Heart left ventricle (tissue), 16 donors: ENCODE data around the gene MEST. TPM values are rescaled to one million over a fixed set of nuclear protein-coding genes. Genes with fewer than 3 reads are reported as not detected.
A peak's percentile ranks its signal among the peaks of the same experiment; 100 is the strongest.

ENCODE experiments used
- ATAC-seq, 4 donors: fragments of 200-7000 bp; cut with Tn5 transposase; one replicate each; pipeline ENCODE4 v1.9.1; 2020 to 2022; ENCODE audit warnings: moderate library complexity in 4 of 4, mild to moderate bottlenecking in 3 of 4, moderate number of reproducible peaks in 1 of 4
- DNase-seq, 5 donors: peaks; one replicate each; pipeline ENCODE4 v3.0.0-alpha.2; 2020
- H3K27ac ChIP-seq, 12 donors: fragments of 200-600 bp; sonication (generic) in 4 of 12; one replicate each; pipeline versions ENCODE4 v1.5.0 to v1.8.0; 2016 to 2022; ENCODE audit warnings: mild to moderate bottlenecking in 2 of 12
- H3K27me3 ChIP-seq, 9 donors: fragments of 200-600 bp; sonication (generic) in 2 of 9; one replicate each; pipeline versions ENCODE4 v1.5.1 to v1.8.0; 2016 to 2022; ENCODE audit warnings: mild to moderate bottlenecking in 3 of 9
- H3K36me3 ChIP-seq, 9 donors: fragments of 200-600 bp; sonication (generic) in 2 of 9; one replicate each; pipeline versions ENCODE4 v1.5.0 to v1.8.0; 2018 to 2022; ENCODE audit warnings: mild to moderate bottlenecking in 2 of 9
- H3K4me1 ChIP-seq, 12 donors: fragments of 200-600 bp; sonication (generic) in 4 of 12; one replicate each; pipeline versions ENCODE4 v1.5.0 to v1.8.0; 2016 to 2022; ENCODE audit warnings: mild to moderate bottlenecking in 3 of 12
- H3K4me3 ChIP-seq, 12 donors: fragments of 200-600 bp; sonication (generic) in 4 of 12; one replicate each; pipeline versions ENCODE4 v1.5.0 to v1.8.0; 2017 to 2022; ENCODE audit warnings: mild to moderate bottlenecking in 9 of 12, moderate library complexity in 4 of 12
- H3K9me3 ChIP-seq, 12 donors: fragments of 200-600 bp; sonication (generic) in 4 of 12; one replicate each; pipeline versions ENCODE4 v1.5.0 to v1.8.0; 2016 to 2022; ENCODE audit warnings: mild to moderate bottlenecking in 1 of 12
- CTCF ChIP-seq, 12 donors: fragments of 200-600 bp; sonication (generic) in 4 of 12; IDR thresholded peaks; one replicate each; pipeline versions ENCODE4 v1.5.0 to v1.8.0; 2018 to 2022; ENCODE audit warnings: antibody characterized with exemption in 12 of 12, mild to moderate bottlenecking in 5 of 12
- POLR2A ChIP-seq, 2 donors: fragments of 450-650 bp; IDR thresholded peaks; one replicate each; pipeline ENCODE4 v1.6.1; 2017; ENCODE audit warnings: antibody characterized with exemption in 2 of 2, mild to moderate bottlenecking in 2 of 2, moderate library complexity in 2 of 2
- WGBS, 4 donors: extraction: QIAGEN DNeasy Blood & Tissue Kit in 2 of 4; methylation state at CpG; one replicate each; pipeline versions ENCODE4 v1.1.5 to v1.1.7; 2013 to 2018; 5-methylcytosine and 5-hydroxymethylcytosine counted together
- intact Hi-C, 10 donors: fragments of 100-400 bp; cut with DNase I; formaldehyde crosslinking; loops; one replicate each; pipeline versions ENCODE4 v1.11.1 to v1.14.2; 2022
- microRNA counts, 2 donors: library from miRNA; unstranded; fragments of <30 nt; microRNA quantifications; one replicate each; lab custom pipeline; 2016
- microRNA-seq, 4 donors: library from miRNA; unstranded; fragments of <30 nt; microRNA quantifications; one replicate each; pipeline versions ENCODE4 to v1.2.0, GENCODE V29; 2017 to 2020
- polyA plus RNA-seq, 2 donors: library from polyadenylated mRNA; stranded (reverse); fragments of 200-250 nt; gene quantifications; one replicate each; pipeline ENCODE4 v1.2.3, GENCODE V29; 2013
- total RNA-seq, 9 donors: library from RNA; depleted of rRNA in 2 of 9; stranded (reverse); fragments of >200 nt in 2 of 9; fragmentation: NEBNext Ultra II Directional in 3 of 9; extraction: Animal tissue kit (Norgen Biotek cat#: 25700) in 3 of 9; gene quantifications; one replicate each; pipeline versions ENCODE4 v1.1.0 to v1.2.4, GENCODE V29; 2016 to 2023
- donor health status: ischemic (EF 13 %, LVEDD 7.1; RV severe dilation, severe dysfunction).
- donor health status: healthy with polysubstance abuse.
- donor health status: DM: no; HTN: yes; CAD: no.
- donor health status: DM: no; HTN: no; CAD: no.
- donor health status: ischemic (EF 25% LVEDD 6.9; RV normal size, moderate dysfunction).
- donor health status: ischemic (EF 25% LVEDD 5.7; RV mildly dilated, moderate dysfunction).
- donor health status: healthy.
- donor health status: DM: yes; HTN: yes; CAD: no.
- donor health status: ischemic (EF 35%, LVEDD 5.7; RV mildly dilated, moderate dysfunction).
- donor health status: nonischemic (EF 11% LVEDD 7.7; RV severe dilation, severe dysfunction).
- donor health status: DM: yes; HTN: yes; CAD: no.
- donor health status: PGD.
- donor health status: ischemic (EF 29% LVEDD 5.4; RV normal size, mild dysfunction).
- donor health status: nonischemic (EF 23%, LVEDD 6.1; RV moderate dilation, normal function).

Gene MEST
- total and polyA plus RNA-seq, 11 donors, result 0.79 to 46.0 (median 4.2) TPM

GRCh38 chr7:130543487-130544010, 51.7 kb downstream of the MEST start:
- no peaks in the 10 kb centered on the region for H3K9me3 ChIP-seq
- intact Hi-C loops, result no loop called here
- DNase-seq (no peak), ATAC-seq (no peak)
- H3K27ac ChIP-seq, result peak overlapping the region in 1 of 12 donors; percentile 34
- no peaks in the 10 kb centered on the region for H3K4me1 ChIP-seq
- no peaks in the 10 kb centered on the region for H3K27me3 ChIP-seq
- WGBS, 4 donors, result 84 to 89% (median 87%) methylated on average over 2 of the region's 2 CpGs
- peaks cover 0 to 44% (median 6%) of the 10 kb centered on the region in 9 donors for H3K36me3 ChIP-seq
- H3K4me3 ChIP-seq, result no peak overlapping the region
- TF ChIP-seq POLR2A (IDR thresholded peaks at IDR 0.05) (no peak), CTCF (IDR thresholded peaks at IDR 0.05) (no peak)

- peaks cover 0 to 52% (median 8%) of the 10 kb centered on the region in 9 donors for H3K36me3 ChIP-seq
- no peaks in the 10 kb centered on the region for H3K9me3 ChIP-seq
- ATAC-seq (no peak), DNase-seq (no peak)
- H3K27ac ChIP-seq, result peak overlapping the region in 1 of 12 donors; percentile 34
- H3K4me3 ChIP-seq, result no peak overlapping the region
- TF ChIP-seq POLR2A (IDR thresholded peaks at IDR 0.05) (no peak), CTCF (IDR thresholded peaks at IDR 0.05) (no peak)
- no peaks in the 10 kb centered on the region for H3K27me3 ChIP-seq
- H3K4me1 ChIP-seq, result no peaks in the 10 kb centered on the region
- WGBS, 4 donors, result 95 to 97% (median 96%) methylated on average over 1 of the region's 1 CpG
- intact Hi-C loops, result no loop called here
Measured at GRCh38 chr7:130544356-130544755, 52.5 kb downstream of the MEST start.

- Histone ChIP-seq H3K27ac (no peak overlapping the region), H3K36me3 (peaks cover 0 to 61% (median 41%) of the 10 kb centered on the region in 9 donors), H3K4me1 (no peaks in the 10 kb centered on the region), H3K9me3 (no peaks in the 10 kb centered on the region), H3K4me3 (no peak overlapping the region), H3K27me3 (no peaks in the 10 kb centered on the region)
- no peak for DNase-seq
- WGBS, 4 donors, result 85 to 98% (median 90%) methylated on average over 3 of the region's 3 CpGs
- intact Hi-C loops, result no loop called here
- no peak for TF ChIP-seq CTCF (IDR thresholded peaks at IDR 0.05)
- no peak for TF ChIP-seq POLR2A (IDR thresholded peaks at IDR 0.05)
- no peak for ATAC-seq
Measured at GRCh38 chr7:130553398-130554029, 61.6 kb downstream of the MEST start.

GRCh38 chr7:130554481-130554880, 62.6 kb downstream of the MEST start:
- Histone ChIP-seq H3K27me3 (no peaks in the 10 kb centered on the region), H3K4me3 (no peak overlapping the region), H3K27ac (no peak overlapping the region), H3K9me3 (no peaks in the 10 kb centered on the region), H3K4me1 (peaks cover 0 to 4% (median 0%) of the 10 kb centered on the region in 12 donors), H3K36me3 (peaks cover 0 to 52% (median 35%) of the 10 kb centered on the region in 9 donors)
- TF ChIP-seq CTCF (IDR thresholded peaks at IDR 0.05) (no peak), POLR2A (IDR thresholded peaks at IDR 0.05) (no peak)
- intact Hi-C loops, result no loop called here
- 77 to 89% (median 84%) methylated on average over 3 of the region's 3 CpGs for WGBS, 4 donors
- peak in 1 of 4 donors; percentile 22 for ATAC-seq
- no peak for DNase-seq

MicroRNAs encoded within 50 kb of the gene (microRNA counts, 767-probe panel; counts per million panel counts)
- microRNA hsa-miR-335-5p (lab: Ali Mortazavi, UCI), result 1,966 to 2,371 counts per million in 2 donors

Small RNA genes lying within 50 kb of the gene (microRNA-seq; reads per million reads assigned to microRNA genes)
- 123 to 708 (median 553) reads per million in 4 donors for gene MIR335

Other genes with a start within 250 kb of the MEST start
- 1 to 10 TPM in 1 of 9 donors, under 1 TPM in 3, not detected in 5; 0.76 to 1.1 (median 0.82) TPM for gene CPA2, start 225.2 kb upstream of the MEST start, total RNA-seq
- under 1 TPM in 1 of 2 donors, not detected in 1; 0.17 TPM for gene CPA2, start 225.2 kb upstream of the MEST start, polyA plus RNA-seq
- 10 to 100 TPM in 1 of 9 donors, under 1 TPM in 2, not detected in 6; 0.21 to 22.2 (median 0.33) TPM for gene CPA4, start 198.9 kb upstream of the MEST start, total RNA-seq
- gene CPA4, start 198.9 kb upstream of the MEST start, polyA plus RNA-seq, result under 1 TPM in 1 of 2 donors, not detected in 1; 0.06 TPM
- gene CPA5, start 147.3 kb upstream of the MEST start, total RNA-seq, result not detected
- gene CPA5, start 147.3 kb upstream of the MEST start, polyA plus RNA-seq, result not detected
- 1 to 10 TPM in 5 of 9 donors, not detected in 4; 1.3 to 3.8 (median 3.1) TPM for gene CPA1, start 111.6 kb upstream of the MEST start, total RNA-seq
- gene CPA1, start 111.6 kb upstream of the MEST start, polyA plus RNA-seq, result under 1 TPM in 1 of 2 donors, not detected in 1; 0.29 TPM
- gene CEP41, start 51.1 kb upstream of the MEST start, total RNA-seq, result 10 to 100 TPM in 1 of 9 donors, 1 to 10 TPM in 8; 1.9 to 11.4 (median 4.1) TPM
- gene CEP41, start 51.1 kb upstream of the MEST start, polyA plus RNA-seq, result 1 to 10 TPM; 1.7 to 6.9 TPM
- gene COPG2, start 176.7 kb downstream of the MEST start, total RNA-seq, result 10 to 100 TPM; 14.6 to 26.9 (median 19.5) TPM
- 10 to 100 TPM in 1 of 2 donors, 1 to 10 TPM in 1; 6.9 to 16.3 TPM for gene COPG2, start 176.7 kb downstream of the MEST start, polyA plus RNA-seq
- gene TSGA13, start 194.5 kb downstream of the MEST start, total RNA-seq, result not detected
- gene TSGA13, start 194.5 kb downstream of the MEST start, polyA plus RNA-seq, result not detected
- gene KLF14, start 242.1 kb downstream of the MEST start, total RNA-seq, result under 1 TPM in 5 of 9 donors, not detected in 4; 0.09 to 0.15 (median 0.11) TPM
- under 1 TPM in 1 of 2 donors, not detected in 1; 0.15 TPM for gene KLF14, start 242.1 kb downstream of the MEST start, polyA plus RNA-seq